GM21619 (cell line): Measurements from ENCODE around the gene KRTAP5-2.
"Not testable (repeated sequence)": the region's sequence is repeated elsewhere in the genome, so short reads cannot be mapped to it uniquely, and the experiment has no call there.

Experiments used
- ATAC-seq: cut with Tn5 transposase; IDR thresholded peaks from one replicate; pipeline ENCODE4 v1.9.1; 2021; ENCODE audit not compliant: unreplicated experiment

Gene KRTAP5-2

GRCh38 chr11:1592628-1593027, 5.5 kb downstream of the KRTAP5-2 start:
- ATAC-seq: no peak

GRCh38 chr11:1589996-1590395, 8.1 kb downstream of the KRTAP5-2 start:
- no peak for ATAC-seq

- ATAC-seq: not testable (repeated sequence)
These were observed 8.7 kb downstream of the KRTAP5-2 start for GRCh38 chr11:1589191-1589963.

GRCh38 chr11:1586699-1587098, 11.4 kb downstream of the KRTAP5-2 start:
- no peak for ATAC-seq

- ATAC-seq: not testable (repeated sequence)
These were observed 13.3 kb downstream of the KRTAP5-2 start, which contains the start of gene KRTAP5-1 for GRCh38 chr11:1584661-1585370. Gene KRTAP5-1, minus strand, starts transcription at chr11:1585283. Its CDS starts 34 bp downstream, at chr11:1585249.

- not testable (repeated sequence) for ATAC-seq
These were observed 15.2 kb downstream of the KRTAP5-2 start for GRCh38 chr11:1582909-1583308.

GRCh38 chr11:1581976-1582375, 16.1 kb downstream of the KRTAP5-2 start:
- ATAC-seq: no peak

GRCh38 chr11:1576825-1577224, 21.3 kb downstream of the KRTAP5-2 start:
- no peak for ATAC-seq

- not testable (repeated sequence) for ATAC-seq
These were observed 22.3 kb downstream of the KRTAP5-2 start for GRCh38 chr11:1575756-1576155.

- ATAC-seq: no peak
These were observed 23.2 kb downstream of the KRTAP5-2 start for GRCh38 chr11:1574933-1575242.

- no peak for ATAC-seq
These were observed 23.7 kb downstream of the KRTAP5-2 start for GRCh38 chr11:1574238-1574932.

- ATAC-seq: no peak
These were observed 24.2 kb downstream of the KRTAP5-2 start for GRCh38 chr11:1573903-1574237.

- ATAC-seq: no peak
These were observed 24.8 kb downstream of the KRTAP5-2 start for GRCh38 chr11:1573077-1573902.

GRCh38 chr11:1572197-1573076, 25.7 kb downstream of the KRTAP5-2 start, which contains the start of gene DUSP8:
Gene DUSP8, minus strand, starts transcription at chr11:1572271. Its CDS starts 6,445 bp downstream, at chr11:1565826.
- ATAC-seq: peak; percentile 46

- no peak for ATAC-seq
These were observed 26.3 kb downstream of the KRTAP5-2 start for GRCh38 chr11:1571760-1572196.

- no peak for ATAC-seq
These were observed 27.0 kb downstream of the KRTAP5-2 start for GRCh38 chr11:1570896-1571759.

- no peak for ATAC-seq
These were observed 27.6 kb downstream of the KRTAP5-2 start for GRCh38 chr11:1570531-1570895.

GRCh38 chr11:1570001-1570453, 28.1 kb downstream of the KRTAP5-2 start:
- no peak for ATAC-seq

GRCh38 chr11:1569251-1569780, 28.8 kb downstream of the KRTAP5-2 start:
- ATAC-seq: no peak
